HFF-Myc (cell line): ENCODE measurements around the gene INTS13.
"Not testable (repeated sequence)": the region's sequence is repeated elsewhere in the genome, so short reads cannot be mapped to it uniquely, and the experiment has no call there.

Source experiments
- DNase-seq: peaks from one replicate; pipeline ENCODE4 v3.0.0-alpha.2; 2011; ENCODE audit warnings: low read depth; ENCODE audit errors: extremely low read depth
- H3K4me3 ChIP-seq: replicated peaks from 2 replicates; pipeline ENCODE4 v1.5.1; 2011; ENCODE audit warnings: low read depth, mild to moderate bottlenecking, control low read depth, low read length
- CTCF ChIP-seq: IDR thresholded peaks from 2 replicates; pipeline ENCODE4 v1.5.1; 2012; ENCODE audit warnings: mild to moderate bottlenecking, low read depth, low read length, control low read depth; ENCODE audit errors: missing control alignments

INTS13 gene

GRCh38 chr12:26918321-26919215 lies 19.2 kb downstream of the INTS13 start:
- H3K4me3 ChIP-seq = no peak overlapping the region
- TF ChIP-seq CTCF = no peak
- no peak for DNase-seq

GRCh38 chr12:26906704-26907103 lies 31.1 kb downstream of the INTS13 start:
- H3K4me3 ChIP-seq = no peak overlapping the region
- no peak for DNase-seq
- TF ChIP-seq CTCF = no peak

GRCh38 chr12:26906024-26906423 lies 31.8 kb downstream of the INTS13 start:
- TF ChIP-seq CTCF = no peak
- no peak for DNase-seq
- H3K4me3 ChIP-seq = no peak overlapping the region

- H3K4me3 ChIP-seq, DNase-seq: not testable (repeated sequence)
Measured at GRCh38 chr12:26903396-26903795, 34.4 kb downstream of the INTS13 start.

- DNase-seq = no peak
- no peak overlapping the region for H3K4me3 ChIP-seq
- no peak for TF ChIP-seq CTCF
Measured at GRCh38 chr12:26896913-26897312, 40.9 kb downstream of the INTS13 start.

- DNase-seq = no peak
- no peak for TF ChIP-seq CTCF
- H3K4me3 ChIP-seq = no peak overlapping the region
Measured at GRCh38 chr12:26895672-26896071, 42.1 kb downstream of the INTS13 start.

GRCh38 chr12:26891704-26892103 lies 46.1 kb downstream of the INTS13 start:
- TF ChIP-seq CTCF = no peak
- no peak for DNase-seq
- no peak overlapping the region for H3K4me3 ChIP-seq
